Right lobe of liver (tissue), 6 donors: Measurements from ENCODE around the gene KLF13. TPM values are rescaled to one million over a fixed set of nuclear protein-coding genes. Genes with fewer than 3 reads are reported as not detected.

ENCODE experiments used
- ATAC-seq, 4 donors: fragments of 200-7000 bp; cut with Tn5 transposase; one replicate each; pipeline ENCODE4 v1.9.1; 2020; ENCODE audit warnings: mild to moderate bottlenecking in 4 of 4, moderate library complexity in 4 of 4
- DNase-seq, 3 donors: peaks; one replicate each; pipeline ENCODE4 v3.0.0-alpha.2; 2020
- H3K27ac ChIP-seq, 3 donors: fragments of 200-600 bp; one replicate each; pipeline ENCODE4 v1.8.0; 2022
- H3K27me3 ChIP-seq, 2 donors: fragments of 200-600 bp; one replicate each; pipeline ENCODE4 v1.8.0; 2022
- H3K36me3 ChIP-seq, 4 donors: fragments of 200-600 bp; sonication (generic) in 1 of 4; one replicate each; pipeline versions ENCODE4 v1.5.1 to v1.8.0; 2017 to 2022; ENCODE audit warnings: control low read depth in 1 of 4
- H3K4me1 ChIP-seq, 4 donors: fragments of 200-600 bp; sonication (generic) in 1 of 4; one replicate each; pipeline versions ENCODE4 v1.5.1 to v1.8.0; 2017 to 2022; ENCODE audit warnings: control low read depth in 1 of 4
- H3K4me3 ChIP-seq, 3 donors: fragments of 200-600 bp; one replicate each; pipeline ENCODE4 v1.8.0; 2022
- H3K9me3 ChIP-seq, 4 donors: fragments of 200-600 bp; sonication (generic) in 1 of 4; one replicate each; pipeline versions ENCODE4 v1.5.1 to v1.8.0; 2017 to 2022; ENCODE audit warnings: control low read depth in 1 of 4
- CTCF ChIP-seq, 4 donors: fragments of 200-600 bp in 3 of 4; fragments of 450-650 bp in 1 of 4; IDR thresholded peaks; one replicate each; pipeline versions ENCODE4 v1.5.1 to v1.8.0; 2016 to 2022; ENCODE audit warnings: antibody characterized with exemption in 4 of 4, mild to moderate bottlenecking in 2 of 4
- POLR2A ChIP-seq: fragments of 450-650 bp; IDR thresholded peaks from one replicate; pipeline ENCODE4 v1.6.1; 2017; ENCODE audit warnings: antibody characterized with exemption, mild to moderate bottlenecking
- WGBS: methylation state at CpG from one replicate; pipeline ENCODE4 v1.1.6; 2018; ENCODE audit warnings: low coverage, low lambda C conversion rate; ENCODE audit not compliant: insufficient coverage; ENCODE audit errors: missing lambda C conversion rate; 5-methylcytosine and 5-hydroxymethylcytosine counted together
- intact Hi-C, 2 donors: fragments of 100-400 bp; cut with DNase I; formaldehyde crosslinking; loops; one replicate each; pipeline versions ENCODE4 v1.11.2 to v1.14.1; 2022
- total RNA-seq, 6 experiments: library from RNA; depleted of rRNA in 2 of 6; stranded (reverse); fragments of >200 nt in 2 of 6; fragmentation: NEBNext Ultra II Directional in 3 of 6; extraction: Animal tissue kit (Norgen Biotek cat#: 25700) in 3 of 6; gene quantifications; one replicate each; pipeline versions ENCODE4 v1.1.0 to v1.2.4, GENCODE V29; 2016 to 2023
- donor health status: DM: no; HTN: yes; CAD: no.
- donor health status: DM: no; HTN: no; CAD: no.
- donor health status: DM: no; HTN: no; CAD: no.
- donor health status: DM: no; HTN: yes; CAD: no.
- donor health status: DM: no; HTN: yes; CAD: no.

Gene KLF13
- total RNA-seq, 6 experiments from 2014 or later = 22.7 to 66.2 (median 28.5) TPM

GRCh38 chr15:31365032-31365654 lies 38.5 kb downstream of the KLF13 start:
- 32% methylated on average over 5 of the region's 10 CpGs for WGBS
- H3K4me1 ChIP-seq = peaks cover 3 to 92% (median 50%) of the 10 kb centered on the region in 4 donors
- intact Hi-C loops = no loop called here
- no peak for TF ChIP-seq CTCF (IDR thresholded peaks at IDR 0.05)
- no peak for TF ChIP-seq POLR2A
- no peaks in the 10 kb centered on the region for H3K9me3 ChIP-seq
- ATAC-seq (no peak), DNase-seq (no peak)
- peak overlapping the region; percentile 71 to 97 (median 91) for H3K27ac ChIP-seq
- no peaks in the 10 kb centered on the region for H3K27me3 ChIP-seq
- no peaks in the 10 kb centered on the region for H3K36me3 ChIP-seq
- H3K4me3 ChIP-seq = peak overlapping the region in 2 of 3 donors; percentile 10 to 29

DNA sequence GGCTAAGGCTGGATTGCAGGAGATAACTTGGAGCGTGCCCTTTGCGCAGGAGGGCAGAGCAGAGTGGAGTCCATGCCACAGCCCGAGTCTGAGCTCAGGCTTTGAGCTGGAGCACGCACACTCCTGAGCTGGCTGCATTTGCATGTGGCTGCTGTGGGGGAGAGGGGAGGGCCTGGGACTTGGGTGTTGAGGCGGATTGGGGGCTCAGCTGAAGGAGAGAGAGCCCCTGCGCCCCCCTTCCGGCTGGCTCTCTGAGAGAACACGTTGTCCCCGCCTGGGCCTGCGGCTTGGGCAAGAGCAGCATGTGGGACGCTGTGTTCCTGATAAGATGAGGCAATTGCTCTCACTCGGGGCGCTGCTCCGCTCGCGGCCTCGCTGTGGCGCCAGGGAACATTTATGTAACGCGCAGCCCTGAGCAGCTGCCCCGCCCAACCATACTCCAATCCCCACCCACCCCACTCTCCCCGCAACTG lies 39.1 kb downstream of the KLF13 start:
- peak overlapping the region; percentile 71 to 97 (median 91) for H3K27ac ChIP-seq
- ATAC-seq (peak; percentile 85 to 90 (median 87)), DNase-seq (peak; percentile 87 to 95 (median 93))
- H3K4me1 ChIP-seq = peaks cover 3 to 87% (median 47%) of the 10 kb centered on the region in 4 donors
- 13% methylated on average over 6 of the region's 22 CpGs for WGBS
- H3K9me3 ChIP-seq = no peaks in the 10 kb centered on the region
- no peaks in the 10 kb centered on the region for H3K36me3 ChIP-seq
- peak; percentile 34 to 41 (median 38) for TF ChIP-seq CTCF (IDR thresholded peaks at IDR 0.05)
- no peak for TF ChIP-seq POLR2A
- intact Hi-C loops = no loop called here
- peak overlapping the region in 2 of 3 donors; percentile 26 to 33 for H3K4me3 ChIP-seq
- H3K27me3 ChIP-seq = no peaks in the 10 kb centered on the region

DNA sequence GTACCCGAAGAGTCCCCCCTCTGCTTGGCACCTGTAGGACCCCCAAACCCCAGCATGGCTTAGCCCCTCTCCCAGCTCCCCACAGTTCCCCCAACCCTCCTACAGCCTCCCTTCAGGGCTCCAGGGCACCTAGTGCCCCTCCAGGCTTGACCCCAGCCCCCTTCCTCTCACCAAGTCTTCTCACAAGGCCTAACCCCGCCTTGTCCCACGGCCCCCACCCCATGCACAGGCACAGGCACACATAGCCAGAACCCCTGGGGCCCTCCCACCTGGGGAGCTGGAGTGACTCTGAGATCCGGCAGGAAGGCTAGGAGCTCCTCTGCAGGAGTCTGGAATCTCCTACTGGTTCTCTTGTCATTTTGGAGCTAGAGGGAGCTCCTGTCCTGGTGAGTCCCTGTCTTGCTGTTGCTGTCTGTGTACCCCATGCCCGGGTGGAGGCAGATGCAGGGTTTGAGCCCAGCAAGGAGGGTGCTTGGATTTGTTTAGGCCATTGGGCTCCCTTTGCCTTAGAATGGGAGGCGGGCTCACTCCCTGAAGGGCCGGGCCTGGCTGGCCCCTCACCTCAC lies 39.6 kb downstream of the KLF13 start:
- Histone ChIP-seq H3K27ac (peak overlapping the region; percentile 71 to 97 (median 91)), H3K9me3 (no peaks in the 10 kb centered on the region), H3K4me3 (peak overlapping the region in 2 of 3 donors; percentile 26 to 33), H3K36me3 (no peaks in the 10 kb centered on the region), H3K4me1 (peaks cover 0 to 81% (median 44%) of the 10 kb centered on the region in 4 donors), H3K27me3 (no peaks in the 10 kb centered on the region)
- peak in 3 of 4 donors; percentile 4 to 12 (median 11) for TF ChIP-seq CTCF (IDR thresholded peaks at IDR 0.05)
- no peak for TF ChIP-seq POLR2A
- intact Hi-C loops = no loop called here
- 0% methylated on average over 1 of the region's 7 CpGs for WGBS
- DNase-seq (no peak), ATAC-seq (peak; percentile 11 to 50 (median 34))

GRCh38 chr15:31367021-31367729 lies 40.5 kb downstream of the KLF13 start:
- Histone ChIP-seq H3K9me3 (no peaks in the 10 kb centered on the region), H3K27me3 (no peaks in the 10 kb centered on the region), H3K4me1 (peaks cover 0 to 73% (median 41%) of the 10 kb centered on the region in 4 donors), H3K27ac (peak overlapping the region; percentile 2 to 97 (median 91)), H3K4me3 (peak overlapping the region in 1 of 3 donors; percentile 33), H3K36me3 (peaks cover 0 to 4% (median 0%) of the 10 kb centered on the region in 4 donors)
- DNase-seq (no peak), ATAC-seq (no peak)
- WGBS = 58% methylated on average over 3 of the region's 11 CpGs
- TF ChIP-seq POLR2A (no peak), CTCF (IDR thresholded peaks at IDR 0.05) (no peak)
- intact Hi-C loops = no loop called here
